ENCODE data around the gene ACAD10.

ACAD10 gene

GRCh38 chr12:111776836-111777344 lies 91.0 kb downstream of the ACAD10 start:
- DNase-seq (ENCODE audit: low read depth), result no peak

- DNase-seq (ENCODE audit: low read depth), result no peak
Observed at GRCh38 chr12:111777345-111778045, 91.6 kb downstream of the ACAD10 start.

- no peak for DNase-seq (ENCODE audit: low read depth)
Observed at GRCh38 chr12:111780166-111780565, 94.3 kb downstream of the ACAD10 start.

GRCh38 chr12:111780615-111781014 lies 94.8 kb downstream of the ACAD10 start:
- DNase-seq (ENCODE audit: low read depth), result no peak

GRCh38 chr12:111781085-111781658 lies 95.3 kb downstream of the ACAD10 start:
- no peak for DNase-seq (ENCODE audit: low read depth)

GRCh38 chr12:111783046-111783445 lies 97.2 kb downstream of the ACAD10 start:
- DNase-seq (ENCODE audit: low read depth), result no peak

GRCh38 chr12:111784953-111785352 lies 99.1 kb downstream of the ACAD10 start:
- DNase-seq (ENCODE audit: low read depth), result no peak

GRCh38 chr12:111785651-111786050 lies 99.8 kb downstream of the ACAD10 start:
- DNase-seq (ENCODE audit: low read depth), result no peak

GRCh38 chr12:111788178-111788654 lies 102.4 kb downstream of the ACAD10 start:
- DNase-seq (ENCODE audit: low read depth), result no peak

GRCh38 chr12:111789779-111790178 lies 103.9 kb downstream of the ACAD10 start:
- DNase-seq (ENCODE audit: low read depth), result no peak

- DNase-seq (ENCODE audit: low read depth), result no peak
Observed at GRCh38 chr12:111791507-111791906, 105.7 kb downstream of the ACAD10 start.

GRCh38 chr12:111792155-111792855 lies 106.5 kb downstream of the ACAD10 start:
- DNase-seq (ENCODE audit: low read depth), result no peak

- no peak for DNase-seq (ENCODE audit: low read depth)
Observed at GRCh38 chr12:111792856-111793235, 107.0 kb downstream of the ACAD10 start.

GRCh38 chr12:111798182-111798581 lies 112.3 kb downstream of the ACAD10 start:
- no peak for DNase-seq (ENCODE audit: low read depth)

GRCh38 chr12:111799758-111800157 lies 113.9 kb downstream of the ACAD10 start:
- no peak for DNase-seq (ENCODE audit: low read depth)

- no peak for DNase-seq (ENCODE audit: low read depth)
Observed at GRCh38 chr12:111803038-111803626, 117.3 kb downstream of the ACAD10 start.

- DNase-seq (ENCODE audit: low read depth), result no peak
Observed at GRCh38 chr12:111803851-111804250, 118.0 kb downstream of the ACAD10 start.

GRCh38 chr12:111806304-111806703 lies 120.5 kb downstream of the ACAD10 start:
- no peak for DNase-seq (ENCODE audit: low read depth)

Data from activated gamma-delta T cell treated with anti-CD3 and anti-CD28 coated beads, Interleukin-2, amount 50 U/mL, for 16 hours (primary cell).